ENCODE results near the gene ANGPT4.

DNA sequence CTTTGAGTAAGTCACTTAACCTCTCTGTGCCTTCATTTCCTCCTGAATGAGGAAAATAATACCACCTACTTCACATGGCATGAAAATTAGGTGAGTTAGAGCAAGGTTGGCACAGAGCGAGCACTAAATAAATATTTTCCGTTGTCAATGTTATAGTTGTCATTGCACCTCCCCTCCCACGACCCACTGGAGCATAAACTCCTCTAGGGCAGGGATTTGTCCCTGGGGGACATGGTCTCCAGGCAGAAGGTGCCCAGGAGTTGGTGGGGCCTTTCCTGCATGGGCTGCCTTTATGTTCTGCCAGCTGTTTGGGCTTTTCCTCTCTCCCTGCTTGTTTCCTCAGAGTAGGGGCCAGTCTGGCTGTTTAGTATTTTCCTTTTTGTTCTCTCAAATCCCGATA is 1.3 kb upstream of the ANGPT4 start:
- TF ChIP-seq, protein P1, sequence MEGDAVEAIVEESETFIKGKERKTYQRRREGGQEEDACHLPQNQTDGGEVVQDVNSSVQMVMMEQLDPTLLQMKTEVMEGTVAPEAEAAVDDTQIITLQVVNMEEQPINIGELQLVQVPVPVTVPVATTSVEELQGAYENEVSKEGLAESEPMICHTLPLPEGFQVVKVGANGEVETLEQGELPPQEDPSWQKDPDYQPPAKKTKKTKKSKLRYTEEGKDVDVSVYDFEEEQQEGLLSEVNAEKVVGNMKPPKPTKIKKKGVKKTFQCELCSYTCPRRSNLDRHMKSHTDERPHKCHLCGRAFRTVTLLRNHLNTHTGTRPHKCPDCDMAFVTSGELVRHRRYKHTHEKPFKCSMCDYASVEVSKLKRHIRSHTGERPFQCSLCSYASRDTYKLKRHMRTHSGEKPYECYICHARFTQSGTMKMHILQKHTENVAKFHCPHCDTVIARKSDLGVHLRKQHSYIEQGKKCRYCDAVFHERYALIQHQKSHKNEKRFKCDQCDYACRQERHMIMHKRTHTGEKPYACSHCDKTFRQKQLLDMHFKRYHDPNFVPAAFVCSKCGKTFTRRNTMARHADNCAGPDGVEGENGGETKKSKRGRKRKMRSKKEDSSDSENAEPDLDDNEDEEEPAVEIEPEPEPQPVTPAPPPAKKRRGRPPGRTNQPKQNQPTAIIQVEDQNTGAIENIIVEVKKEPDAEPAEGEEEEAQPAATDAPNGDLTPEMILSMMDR (IDR thresholded peaks at IDR 0.05): no peak
- TF ChIP-seq POLR2A (IDR thresholded peaks at IDR 0.05) (no peak), EP300 (IDR thresholded peaks at IDR 0.05; ENCODE audit: low read depth) (no peak), POLR2AphosphoS5 (IDR thresholded peaks at IDR 0.05) (no peak)

Measured in transverse colon (tissue), 4 donors.